Hematopoietic multipotent progenitor cell treated with erythropoietin and hydrocortisone succinate and interleukin-3 and kit ligand, for 4 days (in vitro differentiated cells): ENCODE measurements around the gene XKR7.

Source experiments
- DNase-seq: peaks from one replicate; pipeline ENCODE4 v3.0.0-alpha.2; 2015

XKR7 gene

GRCh38 chr20:31945319-31945718 lies 22.6 kb upstream of the XKR7 start:
- DNase-seq, result no peak

- no peak for DNase-seq
Measured at GRCh38 chr20:31945785-31946184, 22.2 kb upstream of the XKR7 start.

DNA sequence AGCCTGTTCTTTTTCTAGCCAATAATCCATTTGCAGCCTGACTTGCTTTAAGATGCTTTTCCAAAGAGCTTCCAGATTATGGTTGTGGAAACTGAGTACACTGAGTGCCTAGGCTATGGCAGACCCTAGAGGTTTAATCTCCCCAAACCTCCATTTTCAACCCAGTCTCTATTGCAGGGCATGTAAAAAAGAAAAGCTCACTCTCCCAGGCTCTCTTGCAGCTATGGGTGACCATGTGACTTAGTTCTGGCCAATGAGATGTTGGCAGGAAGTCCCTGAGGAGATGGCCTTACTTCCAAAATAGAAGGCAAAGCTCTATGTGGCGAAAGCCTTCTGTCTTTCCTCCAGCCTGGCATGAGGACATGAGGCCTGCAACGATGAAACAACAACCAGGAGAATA lies 19.9 kb upstream of the XKR7 start:
- peak; percentile 33 for DNase-seq

GRCh38 chr20:31949877-31950646 lies 17.9 kb upstream of the XKR7 start:
- DNase-seq, result peak; percentile 73

DNA sequence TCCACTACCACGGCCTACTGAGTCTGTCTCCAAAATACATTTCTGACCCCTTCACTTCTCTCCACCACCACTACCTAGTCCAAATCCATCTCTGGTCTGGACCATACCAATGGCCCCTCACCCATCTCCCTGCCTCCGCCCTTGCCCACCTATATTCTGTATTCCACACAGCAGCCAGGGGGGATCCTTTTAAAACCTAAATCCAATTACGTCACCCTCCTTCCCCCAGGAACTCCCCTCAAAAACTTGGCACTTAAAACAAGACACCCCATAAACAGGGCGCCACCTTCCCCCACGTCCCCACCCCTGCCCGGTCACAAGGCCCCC lies 16.8 kb upstream of the XKR7 start:
- no peak for DNase-seq

DNA sequence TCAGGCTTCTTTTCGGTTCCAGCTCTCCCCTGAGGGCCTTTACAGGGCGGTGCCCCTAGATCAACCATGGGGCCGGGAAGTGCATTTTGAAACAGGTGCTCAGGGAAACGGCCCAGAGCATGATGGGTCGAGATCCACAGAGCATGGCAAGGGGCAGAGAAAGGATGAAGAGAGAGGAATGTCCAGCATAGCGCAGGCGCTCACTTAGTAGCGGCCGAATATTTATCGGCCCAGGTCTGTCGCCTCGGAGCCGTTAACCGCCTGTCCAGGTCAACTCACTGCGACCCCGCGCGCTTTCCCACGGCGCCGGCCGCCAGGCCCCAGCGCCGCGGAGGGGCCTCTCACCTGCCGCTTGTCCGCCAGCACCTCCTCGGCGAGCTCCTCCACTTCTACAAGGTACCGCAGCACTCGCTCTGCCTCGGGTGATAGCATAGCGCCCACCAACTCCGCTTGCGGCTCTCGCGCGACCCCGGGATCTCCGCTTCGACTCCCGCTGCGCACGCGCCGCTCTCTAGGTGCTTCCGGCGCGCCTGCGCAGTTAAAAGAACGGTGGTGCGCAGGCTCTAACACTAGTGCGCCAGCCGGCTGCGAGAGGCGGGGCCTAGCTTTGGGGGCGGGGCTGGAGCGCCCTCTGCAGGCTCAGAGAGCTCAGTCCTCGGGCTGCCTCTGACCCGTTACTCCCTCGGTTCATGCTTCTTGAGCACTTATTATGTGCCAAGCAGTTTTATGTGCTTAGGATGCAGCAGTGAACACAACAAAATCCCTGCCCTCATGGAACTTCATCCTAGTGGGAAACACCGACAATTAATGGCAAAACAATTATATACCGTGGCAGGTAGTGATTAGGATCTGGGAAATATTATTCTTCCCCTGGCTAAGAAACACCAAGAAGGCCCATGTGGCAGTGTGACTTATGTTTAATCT lies 16.2 kb upstream of the XKR7 start, which contains the start of gene PDRG1:
TSS of gene PDRG1 (minus strand) at position 517 of the 924 bp plus-strand sequence. CDS start at position 432, 85 bp downstream.
- peak; percentile 98 for DNase-seq

GRCh38 chr20:31953556-31954148 lies 14.3 kb upstream of the XKR7 start:
- no peak for DNase-seq

DNA sequence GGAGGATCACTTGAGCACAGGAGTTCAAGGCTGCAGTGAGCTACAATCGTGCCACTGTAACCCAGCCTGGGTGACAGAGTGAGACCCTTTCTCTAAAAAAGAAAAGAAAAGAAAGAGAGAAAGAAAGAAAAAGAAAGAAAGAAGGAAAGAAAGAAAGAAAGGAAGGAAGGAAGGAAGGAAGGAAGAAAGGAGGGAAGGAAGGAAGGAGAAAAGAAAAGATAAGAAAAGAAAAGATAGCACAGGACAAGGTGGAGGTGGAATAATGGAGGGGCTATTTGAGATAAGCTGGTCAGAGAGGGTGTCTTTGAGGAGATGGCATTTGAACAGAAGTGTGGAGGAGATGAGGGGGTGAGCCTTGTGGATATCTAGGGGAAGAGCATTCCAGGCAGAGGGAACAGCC lies 13.5 kb upstream of the XKR7 start:
- DNase-seq, result no peak

DNA sequence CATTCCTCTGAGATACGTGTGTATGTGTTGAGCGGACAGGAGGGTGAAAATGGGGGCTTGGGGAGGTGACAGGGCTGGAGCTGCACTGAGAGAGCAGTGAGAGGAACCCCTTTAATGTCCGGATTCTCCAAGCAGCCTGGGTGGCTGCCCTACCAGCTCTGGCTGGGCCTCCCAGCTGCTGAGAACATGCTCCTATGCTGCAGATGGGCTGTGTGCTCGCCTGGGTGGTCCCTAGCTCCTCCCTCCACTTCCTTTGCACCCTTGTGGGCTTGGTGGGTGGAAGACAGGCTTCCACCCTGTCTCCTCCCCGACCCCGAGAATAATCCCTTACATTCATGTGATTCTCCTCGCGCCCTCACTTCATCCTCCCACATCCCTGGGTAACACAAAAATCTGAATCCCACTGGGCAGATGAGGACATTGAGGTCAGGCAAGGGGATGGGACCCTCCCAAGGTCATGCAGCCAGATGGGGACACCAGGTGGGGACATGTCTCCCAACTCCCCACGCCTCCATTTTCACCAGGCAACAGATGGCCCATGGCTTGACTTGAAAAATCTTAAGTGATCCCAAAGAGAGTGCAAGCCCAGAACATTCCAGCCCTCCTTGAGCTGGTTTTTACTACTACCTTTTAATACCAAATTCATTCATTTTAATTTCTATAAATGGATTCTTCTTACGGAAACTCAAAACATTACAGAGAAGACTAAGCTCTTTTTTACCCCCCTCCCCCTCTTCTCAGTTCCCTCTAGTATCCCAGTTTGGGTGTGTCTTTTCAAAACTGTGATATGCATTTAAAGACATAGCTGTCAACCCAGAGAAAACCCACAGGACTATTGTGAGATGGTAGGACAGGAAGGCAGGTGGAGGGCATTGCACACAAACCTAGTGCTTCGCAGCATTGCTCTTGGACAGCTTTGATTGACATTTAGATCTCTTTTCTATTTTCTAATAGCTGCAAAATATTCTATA lies 11.1 kb upstream of the XKR7 start:
- DNase-seq, result peak; percentile 48

DNA sequence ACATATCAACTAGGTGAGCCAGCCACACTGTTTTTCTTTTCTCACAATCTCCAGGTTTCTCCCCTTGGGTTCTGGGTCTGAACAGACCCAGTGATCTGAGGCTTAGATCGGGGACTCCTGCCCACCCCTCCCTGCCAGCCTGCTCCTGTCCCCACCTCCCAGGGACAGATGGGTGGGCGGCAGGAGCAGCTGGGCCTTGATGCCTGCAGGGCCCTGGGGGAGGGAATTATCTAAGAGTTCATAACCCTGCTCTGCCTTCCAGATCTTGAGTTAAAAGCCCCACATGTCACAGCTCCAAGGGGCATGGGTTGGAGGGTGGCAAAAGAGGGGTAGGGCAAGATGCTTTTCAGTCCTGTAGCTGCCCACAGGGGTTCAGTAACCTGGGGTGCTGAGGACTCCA lies 5.2 kb upstream of the XKR7 start:
- DNase-seq, result no peak

DNA sequence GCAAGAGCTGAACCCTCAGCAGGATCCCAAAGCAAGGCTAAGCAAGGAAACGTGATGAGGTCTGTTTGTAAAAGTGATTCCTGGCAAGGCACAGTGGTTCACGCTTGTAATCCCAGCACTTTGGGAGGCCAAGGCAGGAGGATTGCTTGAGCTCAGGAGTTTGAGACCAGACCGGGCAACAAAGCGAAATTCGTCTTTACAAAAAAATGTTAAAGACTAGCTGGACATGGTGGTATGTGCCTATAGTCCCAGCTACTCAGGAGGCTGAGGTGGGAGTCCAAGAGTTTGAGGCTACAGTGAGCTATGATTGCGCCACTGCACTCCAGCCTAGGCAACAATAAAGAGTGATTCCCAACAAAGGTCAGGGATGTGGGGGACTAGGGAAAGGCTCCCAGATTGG lies 4.1 kb upstream of the XKR7 start:
- DNase-seq, result no peak

DNA sequence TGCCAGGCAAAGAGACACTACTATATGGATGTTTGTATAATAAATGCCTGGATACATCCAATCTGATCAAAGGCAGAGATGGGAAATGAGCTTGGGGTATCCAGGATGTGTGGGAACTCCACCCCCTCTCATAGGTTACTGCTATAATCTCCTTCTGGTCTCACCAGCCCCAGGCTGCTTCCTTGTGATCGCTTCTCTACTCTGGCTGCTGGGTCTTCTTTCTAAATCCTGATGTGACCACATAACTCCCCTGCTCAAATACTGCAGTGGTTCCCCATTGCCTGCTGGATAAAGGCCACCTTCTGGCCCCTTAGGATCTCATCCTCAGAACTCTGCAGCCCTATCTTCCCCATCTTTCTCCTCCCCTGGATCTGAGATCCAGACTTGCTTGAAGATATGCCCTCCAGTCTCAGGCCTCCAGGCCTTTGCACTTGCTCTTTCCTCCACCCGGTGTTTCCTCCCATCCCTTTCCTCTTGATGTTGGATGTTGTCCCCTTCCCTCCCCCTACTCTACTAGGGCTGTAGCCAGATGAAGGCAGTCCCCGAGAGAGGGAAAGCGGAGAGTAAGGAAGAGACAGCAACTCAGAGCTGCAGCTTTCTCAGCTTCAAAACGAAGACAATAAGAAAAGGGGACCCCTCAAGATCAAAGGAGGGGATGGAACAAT lies 828 bp upstream of the XKR7 start:
- DNase-seq, result no peak

DNA sequence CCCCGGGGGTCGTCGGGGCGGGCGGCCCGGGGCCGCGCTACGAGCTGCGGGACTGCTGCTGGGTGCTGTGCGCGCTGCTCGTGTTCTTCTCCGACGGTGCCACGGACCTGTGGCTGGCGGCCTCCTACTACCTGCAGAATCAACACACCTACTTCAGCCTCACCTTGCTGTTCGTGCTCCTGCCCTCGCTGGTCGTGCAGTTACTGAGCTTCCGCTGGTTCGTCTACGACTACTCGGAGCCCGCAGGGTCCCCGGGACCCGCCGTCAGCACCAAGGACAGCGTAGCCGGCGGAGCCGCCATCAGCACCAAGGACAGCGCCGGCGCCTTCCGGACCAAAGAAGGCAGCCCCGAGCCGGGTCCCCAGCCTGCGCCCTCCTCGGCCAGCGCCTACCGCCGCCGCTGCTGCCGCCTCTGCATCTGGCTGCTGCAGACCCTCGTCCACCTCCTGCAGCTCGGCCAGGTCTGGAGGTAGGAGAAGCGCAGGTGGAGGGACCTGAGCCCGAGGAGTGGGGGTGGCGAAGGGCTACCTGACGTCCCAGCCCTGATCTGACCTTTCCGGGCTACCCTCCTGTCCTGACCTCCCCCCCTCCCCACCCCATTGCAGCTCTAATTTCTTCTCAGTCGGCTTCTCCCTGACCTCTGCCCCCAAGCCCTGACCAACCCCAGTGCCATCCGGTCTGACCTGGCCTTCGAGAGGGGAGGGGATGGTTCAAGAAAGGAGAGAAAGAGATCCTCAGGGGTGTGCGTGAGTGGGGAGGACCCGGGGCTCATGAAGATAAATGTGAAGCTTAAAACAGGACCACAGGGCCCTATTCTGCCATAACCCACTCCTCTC lies 558 bp downstream of the XKR7 start:
- peak; percentile 90 for DNase-seq

DNA sequence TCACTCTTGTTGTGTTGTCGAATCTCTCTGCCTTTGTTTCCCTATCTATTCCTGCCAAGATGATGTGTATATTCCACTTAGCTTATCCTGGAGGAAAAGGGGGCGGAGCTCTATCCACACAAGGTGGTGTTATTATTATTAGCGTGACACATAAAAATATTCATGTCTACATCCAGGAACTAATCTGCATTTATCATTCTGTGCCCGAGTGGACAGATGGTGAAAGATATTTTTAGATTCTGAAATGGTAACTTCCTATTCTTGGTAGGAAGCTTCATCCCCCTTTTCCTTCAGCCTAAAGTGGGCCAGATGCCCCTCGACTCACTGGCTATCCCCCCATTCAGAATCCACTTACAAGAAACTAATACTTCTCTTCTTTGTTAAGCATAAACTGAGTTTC lies 2.0 kb downstream of the XKR7 start:
- DNase-seq, result no peak

DNA sequence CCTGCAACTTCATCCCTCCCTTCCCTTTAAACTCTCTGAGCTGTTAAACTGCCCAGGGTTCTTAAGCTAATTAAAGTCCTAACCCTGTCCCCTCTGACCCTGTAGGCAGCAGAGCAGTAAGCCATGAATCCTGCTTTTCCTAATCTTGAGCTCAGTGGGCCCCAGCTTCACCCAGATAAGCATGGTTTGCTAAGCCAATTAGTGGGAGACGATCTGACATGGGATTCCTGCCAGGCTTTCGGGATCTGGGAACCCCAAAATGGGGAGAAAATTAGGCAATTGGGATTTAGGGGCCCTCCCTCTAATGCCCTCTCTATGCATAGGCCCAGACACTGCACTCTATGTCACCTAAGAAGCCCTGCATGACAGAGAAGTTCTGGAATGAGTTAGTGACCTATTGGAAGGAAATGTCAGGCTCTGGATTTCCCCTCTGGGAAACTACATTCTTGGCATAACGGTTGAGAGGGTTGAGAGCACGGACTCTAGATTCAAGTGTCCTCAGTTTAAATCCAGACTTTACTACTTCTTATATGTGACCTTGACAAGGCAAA lies 4.6 kb downstream of the XKR7 start:
- DNase-seq, result no peak

- DNase-seq, result no peak
Measured at GRCh38 chr20:31974296-31974695, 6.3 kb downstream of the XKR7 start.

- no peak for DNase-seq
Measured at GRCh38 chr20:31974951-31975487, 7.1 kb downstream of the XKR7 start.

DNA sequence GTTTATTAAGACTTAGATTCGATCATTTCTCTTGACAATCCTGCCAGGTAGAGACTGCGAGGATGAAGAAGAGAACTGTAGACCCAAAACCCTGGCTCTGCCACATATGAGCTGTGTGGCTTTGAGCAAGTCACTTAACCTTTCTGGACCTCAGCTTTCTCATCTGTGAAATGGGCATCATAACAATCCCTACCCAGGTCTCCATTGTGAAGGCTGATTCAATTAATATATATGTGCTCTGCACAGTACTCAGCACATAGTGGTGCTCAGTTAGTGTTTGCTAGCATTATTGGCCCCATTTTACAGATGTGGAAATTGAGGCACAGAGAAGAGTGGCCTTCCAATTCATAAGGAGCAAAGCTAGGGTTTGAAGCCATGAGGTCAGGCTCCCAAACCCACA lies 7.9 kb downstream of the XKR7 start:
- no peak for DNase-seq

DNA sequence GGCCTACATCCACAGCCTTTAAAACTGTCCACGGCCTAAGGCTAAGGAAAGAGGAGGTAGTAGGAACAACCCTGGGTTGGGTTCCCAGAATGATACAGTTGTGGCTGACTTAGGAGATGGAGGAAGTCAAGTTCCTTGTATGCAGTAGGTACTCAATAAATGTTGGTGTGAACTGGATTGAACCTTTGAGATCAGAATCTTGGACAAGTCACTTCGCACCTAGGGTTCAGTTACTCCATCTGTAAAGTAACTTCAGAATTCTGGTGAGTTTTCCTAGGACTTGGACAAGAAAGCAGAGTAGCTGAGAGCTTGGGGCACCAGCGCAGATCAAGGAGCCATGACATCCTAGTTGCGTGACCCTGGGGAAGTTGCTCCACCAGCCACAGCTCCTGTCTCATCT lies 9.1 kb downstream of the XKR7 start:
- DNase-seq, result no peak

- no peak for DNase-seq
Measured at GRCh38 chr20:31979713-31980426, 11.9 kb downstream of the XKR7 start.
